ENCODE data around the gene TRPM4.

DNA sequence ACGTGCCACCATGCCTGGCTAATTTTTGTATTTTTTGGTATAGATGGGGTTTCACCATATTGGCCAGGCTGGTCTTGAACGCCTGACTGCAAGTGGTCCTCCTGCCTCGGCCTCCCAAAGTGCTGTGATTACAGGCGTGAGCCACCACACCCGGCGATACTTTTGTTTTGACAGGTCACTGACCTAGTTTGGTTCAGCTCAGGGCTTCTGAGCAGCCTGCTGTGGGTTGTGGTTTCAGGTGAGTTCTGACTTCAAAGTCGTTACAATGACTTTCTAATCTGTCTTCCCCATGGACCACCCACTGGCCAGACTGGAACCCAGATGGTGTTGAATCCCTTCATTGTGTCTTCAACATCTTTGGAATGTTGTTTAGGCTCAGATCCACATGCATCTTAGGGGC, 73.8 kb downstream of the TRPM4 start:
- TF ChIP-seq POLR2AphosphoS5 (IDR thresholded peaks at IDR 0.05; ENCODE audit: low read depth, low read length) (no peak), TAF1 (IDR thresholded peaks at IDR 0.05; ENCODE audit: borderline replicate concordance, insufficient read depth, low read length) (no peak)
